GM23338 (cell line): ENCODE measurements around the gene GJB5. TPM values are rescaled to one million over a fixed set of nuclear protein-coding genes. Genes with fewer than 3 reads are reported as not detected.

Experiments
- ATAC-seq: fragments of 200-7000 bp; cut with Tn5 transposase; 3 replicates; pipeline ENCODE4 v1.9.1; 2020
- DNase-seq: peaks from one replicate; pipeline ENCODE4 v3.0.0-alpha.2; 2015; ENCODE audit warnings: low spot score
- H2AFZ ChIP-seq: fragments of 200-600 bp; sonication (generic); 2 replicates; pipeline ENCODE4 v1.8.0; 2016; ENCODE audit warnings: antibody characterized with exemption, mild to moderate bottlenecking, moderate library complexity
- H3F3A ChIP-seq: fragments of 200-600 bp; sonication (generic); replicated peaks from 2 replicates; pipeline ENCODE4 v1.8.0; 2017; ENCODE audit warnings: antibody characterized with exemption, mixed run types, low read depth
- H3K27ac ChIP-seq: fragments of 200-600 bp; sonication (generic); 2 replicates; pipeline ENCODE4 v1.6.1; 2016; ENCODE audit warnings: low read depth
- H3K27me3 ChIP-seq: fragments of 200-600 bp; sonication (generic); 2 replicates; pipeline ENCODE4 v1.8.0; 2016; ENCODE audit warnings: mild to moderate bottlenecking, mixed run types, moderate library complexity; ENCODE audit not compliant: insufficient read depth
- H3K36me3 ChIP-seq: fragments of 200-600 bp; sonication (generic); 2 replicates; pipeline ENCODE4 v1.8.0; 2016; ENCODE audit warnings: mild to moderate bottlenecking; ENCODE audit not compliant: insufficient read depth
- H3K4me1 ChIP-seq: fragments of 200-600 bp; sonication (generic); 2 replicates; pipeline ENCODE4 v1.8.0; 2016; ENCODE audit warnings: mild to moderate bottlenecking, moderate library complexity; ENCODE audit not compliant: insufficient read depth
- H3K4me2 ChIP-seq: fragments of 200-600 bp; sonication (generic); 2 replicates; pipeline ENCODE4 v1.7.1; 2017; ENCODE audit warnings: mixed run types
- H3K4me3 ChIP-seq: fragments of 200-600 bp; sonication (generic); 2 replicates; pipeline ENCODE4 v1.6.1; 2016; ENCODE audit warnings: mixed run types
- H3K79me2 ChIP-seq: fragments of 200-600 bp; sonication (generic); replicated peaks from 2 replicates; pipeline ENCODE4 v1.8.0; 2017; ENCODE audit warnings: mild to moderate bottlenecking; ENCODE audit not compliant: insufficient read depth
- H3K9me2 ChIP-seq: fragments of 200-600 bp; sonication (generic); 2 replicates; pipeline ENCODE4 v1.8.0; 2017; ENCODE audit not compliant: insufficient read depth
- H4K20me1 ChIP-seq: fragments of 200-600 bp; sonication (generic); replicated peaks from 2 replicates; pipeline ENCODE4 v1.8.0; 2017; ENCODE audit warnings: mild to moderate bottlenecking; ENCODE audit not compliant: insufficient read depth
- H3K27ac Mint-ChIP-seq: 2 replicates; pipeline ENCODE4 v1.8.0; 2020; ENCODE audit warnings: inconsistent platforms, mild to moderate bottlenecking, moderate library complexity, mixed read lengths
- H3K27me3 Mint-ChIP-seq: 3 replicates; pipeline ENCODE4 v1.8.0; 2022; ENCODE audit warnings: low read depth, mild to moderate bottlenecking, moderate library complexity, mixed read lengths, inconsistent platforms; ENCODE audit not compliant: insufficient read depth, poor library complexity
- H3K36me3 Mint-ChIP-seq: 3 replicates; pipeline ENCODE4 v1.8.0; 2021; ENCODE audit warnings: low read depth, mild to moderate bottlenecking, inconsistent platforms, moderate library complexity, mixed read lengths
- H3K4me1 Mint-ChIP-seq: 3 replicates; pipeline ENCODE4 v1.8.0; 2020; ENCODE audit warnings: mild to moderate bottlenecking, inconsistent platforms, mixed read lengths
- H3K4me3 Mint-ChIP-seq: 3 replicates; pipeline ENCODE4 v1.8.0; 2021; ENCODE audit warnings: moderate library complexity, mild to moderate bottlenecking, inconsistent platforms, mixed read lengths
- H3K9me3 Mint-ChIP-seq: 3 replicates; pipeline ENCODE4 v1.8.0; 2020; ENCODE audit warnings: moderate library complexity, mild to moderate bottlenecking, inconsistent platforms, mixed read lengths
- CREB1 ChIP-seq: fragments of 250-450 bp; sonication (Bioruptor Pico); IDR thresholded peaks from 2 replicates; pipeline ENCODE4 v1.5.0; 2020; ENCODE audit warnings: low read depth, mild to moderate bottlenecking, moderate library complexity
- CTCF ChIP-seq, 2 experiments: fragments of 200-600 bp in 1 of 2; sonication (generic) in 1 of 2; conservative IDR thresholded peaks; 2 replicates each; pipeline versions ENCODE4 v1.5.1 to v1.6.1; 2016 to 2017; ENCODE audit warnings: antibody characterized with exemption in 2 of 2, low read depth in 2 of 2, mild to moderate bottlenecking in 2 of 2, moderate library complexity in 1 of 2
- ETS1 ChIP-seq: IDR thresholded peaks from 2 replicates; pipeline ENCODE4 v1.6.1; 2016; ENCODE audit warnings: antibody characterized with exemption
- EZH2 ChIP-seq: fragments of 200-600 bp; sonication (generic); IDR thresholded peaks from one replicate; pipeline ENCODE4 v1.8.0; 2017; ENCODE audit warnings: antibody characterized with exemption, mild to moderate bottlenecking, low read depth; ENCODE audit not compliant: unreplicated experiment
- EZH2phosphoT487 ChIP-seq: fragments of 200-600 bp; sonication (generic); IDR thresholded peaks from one replicate; pipeline ENCODE4 v1.8.1; 2018; ENCODE audit warnings: antibody characterized with exemption; ENCODE audit not compliant: unreplicated experiment
- JUNB ChIP-seq: IDR thresholded peaks from one replicate; pipeline ENCODE4 v1.6.1; 2016; ENCODE audit warnings: antibody characterized with exemption; ENCODE audit not compliant: unreplicated experiment
- NANOG ChIP-seq: IDR thresholded peaks from 2 replicates; pipeline ENCODE4 v1.6.1; 2016; ENCODE audit warnings: antibody characterized with exemption, borderline replicate concordance
- POLR2AphosphoS5 ChIP-seq: IDR thresholded peaks from 2 replicates; pipeline ENCODE4 v1.6.1; 2016; ENCODE audit warnings: antibody characterized with exemption, low read depth
- STAT1 ChIP-seq: IDR thresholded peaks from one replicate; pipeline ENCODE4 v1.6.1; 2016; ENCODE audit warnings: antibody characterized with exemption; ENCODE audit not compliant: unreplicated experiment
- ZNF114 ChIP-seq: fragments of 250-450 bp; sonication (Bioruptor Pico); IDR thresholded peaks from 2 replicates; pipeline ENCODE4 v1.5.0; 2020; ENCODE audit warnings: mild to moderate bottlenecking, moderate library complexity
- ZNF331 ChIP-seq: fragments of 250-450 bp; sonication (Bioruptor Pico); IDR thresholded peaks from 2 replicates; pipeline ENCODE4 v1.5.0; 2020; ENCODE audit warnings: low read depth, mild to moderate bottlenecking, moderate library complexity
- polyA plus RNA-seq: library from polyadenylated mRNA; unstranded; fragments of >200 nt; fragmentation: Nextera tagmentation; extraction: Ambion mirVana; gene quantifications from 2 replicates; pipeline ENCODE4 v1.2.1, GENCODE V29; 2016
- total RNA-seq: library from RNA; depleted of rRNA; stranded (reverse); fragments of >200 nt; shearing (Covaris generic); gene quantifications from 2 replicates; pipeline ENCODE4 v1.2.3, GENCODE V29; 2014
- TF ChIP-seq, protein P1 (sequence below): IDR thresholded peaks from one replicate; pipeline ENCODE4 v1.6.1; 2018; ENCODE audit warnings: antibody characterized with exemption; ENCODE audit not compliant: unreplicated experiment
- TF ChIP-seq, protein P2 (sequence below): fragments of 250-450 bp; sonication (Bioruptor Pico); IDR thresholded peaks from 2 replicates; pipeline ENCODE4 v1.5.0; 2020; ENCODE audit warnings: mild to moderate bottlenecking, moderate library complexity

GJB5 gene
- total and polyA plus RNA-seq, 2 experiments from 2014 or later: 1.4 TPM; not detected in 1

DNA sequence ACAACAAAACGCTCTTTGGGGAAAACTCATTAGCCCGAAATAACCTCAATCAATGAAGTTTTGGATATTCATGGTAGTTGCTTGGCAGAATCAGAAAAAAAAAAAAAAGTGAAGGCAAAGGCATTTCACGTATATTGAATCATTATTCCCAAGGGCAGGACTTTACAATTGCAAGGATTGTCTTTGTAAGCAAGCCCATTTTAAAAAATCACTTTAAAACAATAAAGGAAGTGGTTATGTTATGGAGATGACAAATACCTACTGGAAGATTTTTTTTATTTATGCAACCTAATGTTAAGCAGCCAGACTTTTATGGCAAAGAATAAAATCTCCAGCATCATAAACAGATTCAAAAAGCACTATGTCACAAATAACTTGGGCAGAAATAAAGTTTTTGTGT lies 14.0 kb downstream of the GJB5 start:
- Histone ChIP-seq H3F3A (no peaks in the 10 kb centered on the region), H3K4me3 (no peak overlapping the region), H3K36me3 (no peaks in the 10 kb centered on the region), H3K9me2 (peaks cover 15% of the 10 kb centered on the region), H3K79me2 (no peaks in the 10 kb centered on the region), H3K27ac (no peak overlapping the region), H4K20me1 (no peaks in the 10 kb centered on the region), H3K27me3 (no peaks in the 10 kb centered on the region), H3K4me1 (peaks cover 3% of the 10 kb centered on the region; the same call in 1 of the 2 replicates), H3K4me2 (no peak overlapping the region), H2AFZ (no peak overlapping the region)
- no peak for DNase-seq
- H3K27me3 Mint-ChIP-seq: no peaks in the 10 kb centered on the region
- no peak overlapping the region for H3K4me3 Mint-ChIP-seq
- H3K4me1 Mint-ChIP-seq: peaks cover 2% of the 10 kb centered on the region; the same call in 1 of the 3 replicates
- H3K36me3 Mint-ChIP-seq: no peaks in the 10 kb centered on the region
- ATAC-seq: no peak
- H3K27ac Mint-ChIP-seq: no peak overlapping the region
- TF ChIP-seq, protein P1, sequence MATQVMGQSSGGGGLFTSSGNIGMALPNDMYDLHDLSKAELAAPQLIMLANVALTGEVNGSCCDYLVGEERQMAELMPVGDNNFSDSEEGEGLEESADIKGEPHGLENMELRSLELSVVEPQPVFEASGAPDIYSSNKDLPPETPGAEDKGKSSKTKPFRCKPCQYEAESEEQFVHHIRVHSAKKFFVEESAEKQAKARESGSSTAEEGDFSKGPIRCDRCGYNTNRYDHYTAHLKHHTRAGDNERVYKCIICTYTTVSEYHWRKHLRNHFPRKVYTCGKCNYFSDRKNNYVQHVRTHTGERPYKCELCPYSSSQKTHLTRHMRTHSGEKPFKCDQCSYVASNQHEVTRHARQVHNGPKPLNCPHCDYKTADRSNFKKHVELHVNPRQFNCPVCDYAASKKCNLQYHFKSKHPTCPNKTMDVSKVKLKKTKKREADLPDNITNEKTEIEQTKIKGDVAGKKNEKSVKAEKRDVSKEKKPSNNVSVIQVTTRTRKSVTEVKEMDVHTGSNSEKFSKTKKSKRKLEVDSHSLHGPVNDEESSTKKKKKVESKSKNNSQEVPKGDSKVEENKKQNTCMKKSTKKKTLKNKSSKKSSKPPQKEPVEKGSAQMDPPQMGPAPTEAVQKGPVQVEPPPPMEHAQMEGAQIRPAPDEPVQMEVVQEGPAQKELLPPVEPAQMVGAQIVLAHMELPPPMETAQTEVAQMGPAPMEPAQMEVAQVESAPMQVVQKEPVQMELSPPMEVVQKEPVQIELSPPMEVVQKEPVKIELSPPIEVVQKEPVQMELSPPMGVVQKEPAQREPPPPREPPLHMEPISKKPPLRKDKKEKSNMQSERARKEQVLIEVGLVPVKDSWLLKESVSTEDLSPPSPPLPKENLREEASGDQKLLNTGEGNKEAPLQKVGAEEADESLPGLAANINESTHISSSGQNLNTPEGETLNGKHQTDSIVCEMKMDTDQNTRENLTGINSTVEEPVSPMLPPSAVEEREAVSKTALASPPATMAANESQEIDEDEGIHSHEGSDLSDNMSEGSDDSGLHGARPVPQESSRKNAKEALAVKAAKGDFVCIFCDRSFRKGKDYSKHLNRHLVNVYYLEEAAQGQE: no peak
- TF ChIP-seq CREB1 (CRISPR knock-in tag) (no peak), EZH2 (no peak), NANOG (no peak), ZNF331 (no peak), CTCF (conservative IDR thresholded peaks at IDR 0.05; ENCODE audit: low read depth in 2 of 2) (no peak), ETS1 (no peak), JUNB (no peak), EZH2phosphoT487 (no peak), POLR2AphosphoS5 (no peak), STAT1 (no peak), ZNF114 (CRISPR knock-in tag) (no peak)
- TF ChIP-seq, protein P2, sequence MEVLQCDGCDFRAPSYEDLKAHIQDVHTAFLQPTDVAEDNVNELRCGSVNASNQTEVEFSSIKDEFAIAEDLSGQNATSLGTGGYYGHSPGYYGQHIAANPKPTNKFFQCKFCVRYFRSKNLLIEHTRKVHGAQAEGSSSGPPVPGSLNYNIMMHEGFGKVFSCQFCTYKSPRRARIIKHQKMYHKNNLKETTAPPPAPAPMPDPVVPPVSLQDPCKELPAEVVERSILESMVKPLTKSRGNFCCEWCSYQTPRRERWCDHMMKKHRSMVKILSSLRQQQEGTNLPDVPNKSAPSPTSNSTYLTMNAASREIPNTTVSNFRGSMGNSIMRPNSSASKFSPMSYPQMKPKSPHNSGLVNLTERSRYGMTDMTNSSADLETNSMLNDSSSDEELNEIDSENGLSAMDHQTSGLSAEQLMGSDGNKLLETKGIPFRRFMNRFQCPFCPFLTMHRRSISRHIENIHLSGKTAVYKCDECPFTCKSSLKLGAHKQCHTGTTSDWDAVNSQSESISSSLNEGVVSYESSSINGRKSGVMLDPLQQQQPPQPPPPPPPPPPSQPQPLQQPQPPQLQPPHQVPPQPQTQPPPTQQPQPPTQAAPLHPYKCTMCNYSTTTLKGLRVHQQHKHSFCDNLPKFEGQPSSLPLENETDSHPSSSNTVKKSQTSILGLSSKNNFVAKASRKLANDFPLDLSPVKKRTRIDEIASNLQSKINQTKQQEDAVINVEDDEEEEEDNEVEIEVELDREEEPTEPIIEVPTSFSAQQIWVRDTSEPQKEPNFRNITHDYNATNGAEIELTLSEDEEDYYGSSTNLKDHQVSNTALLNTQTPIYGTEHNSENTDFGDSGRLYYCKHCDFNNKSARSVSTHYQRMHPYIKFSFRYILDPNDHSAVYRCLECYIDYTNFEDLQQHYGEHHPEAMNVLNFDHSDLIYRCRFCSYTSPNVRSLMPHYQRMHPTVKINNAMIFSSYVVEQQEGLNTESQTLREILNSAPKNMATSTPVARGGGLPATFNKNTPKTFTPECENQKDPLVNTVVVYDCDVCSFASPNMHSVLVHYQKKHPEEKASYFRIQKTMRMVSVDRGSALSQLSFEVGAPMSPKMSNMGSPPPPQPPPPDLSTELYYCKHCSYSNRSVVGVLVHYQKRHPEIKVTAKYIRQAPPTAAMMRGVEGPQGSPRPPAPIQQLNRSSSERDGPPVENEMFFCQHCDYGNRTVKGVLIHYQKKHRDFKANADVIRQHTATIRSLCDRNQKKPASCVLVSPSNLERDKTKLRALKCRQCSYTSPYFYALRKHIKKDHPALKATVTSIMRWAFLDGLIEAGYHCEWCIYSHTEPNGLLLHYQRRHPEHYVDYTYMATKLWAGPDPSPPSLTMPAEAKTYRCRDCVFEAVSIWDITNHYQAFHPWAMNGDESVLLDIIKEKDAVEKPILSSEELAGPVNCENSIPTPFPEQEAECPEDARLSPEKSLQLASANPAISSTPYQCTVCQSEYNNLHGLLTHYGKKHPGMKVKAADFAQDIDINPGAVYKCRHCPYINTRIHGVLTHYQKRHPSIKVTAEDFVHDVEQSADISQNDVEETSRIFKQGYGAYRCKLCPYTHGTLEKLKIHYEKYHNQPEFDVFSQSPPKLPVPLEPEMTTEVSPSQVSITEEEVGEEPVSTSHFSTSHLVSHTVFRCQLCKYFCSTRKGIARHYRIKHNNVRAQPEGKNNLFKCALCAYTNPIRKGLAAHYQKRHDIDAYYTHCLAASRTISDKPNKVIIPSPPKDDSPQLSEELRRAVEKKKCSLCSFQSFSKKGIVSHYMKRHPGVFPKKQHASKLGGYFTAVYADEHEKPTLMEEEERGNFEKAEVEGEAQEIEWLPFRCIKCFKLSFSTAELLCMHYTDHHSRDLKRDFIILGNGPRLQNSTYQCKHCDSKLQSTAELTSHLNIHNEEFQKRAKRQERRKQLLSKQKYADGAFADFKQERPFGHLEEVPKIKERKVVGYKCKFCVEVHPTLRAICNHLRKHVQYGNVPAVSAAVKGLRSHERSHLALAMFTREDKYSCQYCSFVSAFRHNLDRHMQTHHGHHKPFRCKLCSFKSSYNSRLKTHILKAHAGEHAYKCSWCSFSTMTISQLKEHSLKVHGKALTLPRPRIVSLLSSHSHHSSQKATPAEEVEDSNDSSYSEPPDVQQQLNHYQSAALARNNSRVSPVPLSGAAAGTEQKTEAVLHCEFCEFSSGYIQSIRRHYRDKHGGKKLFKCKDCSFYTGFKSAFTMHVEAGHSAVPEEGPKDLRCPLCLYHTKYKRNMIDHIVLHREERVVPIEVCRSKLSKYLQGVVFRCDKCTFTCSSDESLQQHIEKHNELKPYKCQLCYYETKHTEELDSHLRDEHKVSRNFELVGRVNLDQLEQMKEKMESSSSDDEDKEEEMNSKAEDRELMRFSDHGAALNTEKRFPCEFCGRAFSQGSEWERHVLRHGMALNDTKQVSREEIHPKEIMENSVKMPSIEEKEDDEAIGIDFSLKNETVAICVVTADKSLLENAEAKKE (CRISPR knock-in tag): no peak
- H3K9me3 Mint-ChIP-seq: no peaks in the 10 kb centered on the region; the same call in 2 of the 3 replicates
